ENCODE data around the gene C2orf49. TPM values are rescaled to one million over a fixed set of nuclear protein-coding genes. Genes with fewer than 3 reads are reported as not detected.
A peak's percentile ranks its signal among the peaks of the same experiment; 100 is the strongest.

Gene C2orf49
- total and polyA plus RNA-seq, 9 of the 15 experiments (the other 6 are each of a cell fraction or from before 2014, with no cell fraction given) = 17.9 to 38.2 (median 25.6) TPM

DNA sequence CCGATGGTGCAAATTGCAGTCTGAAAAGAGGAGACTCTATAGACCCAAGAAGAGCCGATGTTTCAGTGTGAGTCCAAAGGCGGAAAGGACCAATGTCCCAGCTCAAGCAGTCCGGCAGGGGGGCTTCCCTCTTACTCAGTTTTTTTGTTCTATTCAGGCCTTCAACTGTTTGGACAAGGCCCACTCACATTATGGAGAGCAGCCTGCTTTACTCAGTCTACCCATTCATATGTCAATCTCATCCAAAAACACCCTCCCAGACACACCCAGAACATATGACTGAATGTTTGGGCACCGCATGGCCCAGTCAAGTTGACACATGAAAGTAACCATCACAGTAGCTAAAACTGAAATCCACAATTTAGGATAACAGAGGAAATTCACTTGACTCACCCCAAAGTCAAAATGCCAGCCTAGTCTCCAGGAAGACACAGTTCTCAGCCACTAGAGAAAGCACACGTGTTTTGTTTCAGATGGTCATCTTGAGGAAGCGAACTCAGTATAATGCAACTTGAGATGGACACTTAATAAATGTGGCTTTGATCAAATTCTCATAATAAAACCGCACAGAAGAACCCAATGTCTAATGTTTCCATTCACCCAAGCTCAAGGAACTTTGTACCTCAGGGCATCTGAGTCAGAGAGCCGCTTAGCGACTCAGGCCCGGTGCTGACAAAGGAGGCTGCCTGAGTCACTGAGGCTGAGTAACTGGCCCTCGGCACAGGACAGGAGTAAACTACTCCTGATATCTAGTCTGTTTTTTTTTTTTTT, 59.1 kb downstream of the C2orf49 start (continued):
- TF ChIP-seq, protein P1, sequence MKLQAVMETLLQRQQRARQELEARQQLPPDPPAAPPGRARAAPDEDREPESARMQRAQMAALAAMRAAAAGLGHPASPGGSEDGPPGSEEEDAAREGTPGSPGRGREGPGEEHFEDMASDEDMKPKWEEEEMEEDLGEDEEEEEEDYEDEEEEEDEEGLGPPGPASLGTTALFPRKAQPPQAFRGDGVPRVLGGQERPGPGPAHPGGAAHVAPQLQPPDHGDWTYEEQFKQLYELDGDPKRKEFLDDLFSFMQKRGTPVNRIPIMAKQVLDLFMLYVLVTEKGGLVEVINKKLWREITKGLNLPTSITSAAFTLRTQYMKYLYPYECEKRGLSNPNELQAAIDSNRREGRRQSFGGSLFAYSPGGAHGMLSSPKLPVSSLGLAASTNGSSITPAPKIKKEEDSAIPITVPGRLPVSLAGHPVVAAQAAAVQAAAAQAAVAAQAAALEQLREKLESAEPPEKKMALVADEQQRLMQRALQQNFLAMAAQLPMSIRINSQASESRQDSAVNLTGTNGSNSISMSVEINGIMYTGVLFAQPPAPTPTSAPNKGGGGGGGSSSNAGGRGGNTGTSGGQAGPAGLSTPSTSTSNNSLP (IDR thresholded peaks at IDR 0.05; ENCODE audit: borderline replicate concordance, low read depth, low read length) = no peak
- no peak for TF ChIP-seq ZNF778 (CRISPR knock-in tag; IDR thresholded peaks at IDR 0.05)
- TF ChIP-seq UBTF (IDR thresholded peaks at IDR 0.05; ENCODE audit: borderline replicate concordance in 1 of 2, low read depth in 2 of 2, low read length in 2 of 2) = peak in 1 of 2 experiments; percentile 75; a peak in 2 of 4 replicates
- no peak for TF ChIP-seq COPS2 (conservative IDR thresholded peaks at IDR 0.05)
- peak; percentile 22 for TF ChIP-seq TAF1 (IDR thresholded peaks at IDR 0.05; ENCODE audit: control insufficient read depth, extremely low read depth, insufficient read depth, low read length, severe bottlenecking)
- TF ChIP-seq SMC3 (conservative IDR thresholded peaks at IDR 0.05; ENCODE audit: insufficient read depth, low read depth, low read length) = no peak
- TF ChIP-seq ZNF134 (CRISPR knock-in tag; conservative IDR thresholded peaks at IDR 0.05) = peak; percentile 65; the same call in 1 of the 2 replicates
- TF ChIP-seq CEBPB (tag; IDR thresholded peaks at IDR 0.05) = no peak
- no peak for TF ChIP-seq BRCA1 (IDR thresholded peaks at IDR 0.05)
- TF ChIP-seq BRCA1 (CRISPR knock-in tag; IDR thresholded peaks at IDR 0.05) = no peak

All from K562 (cell line).